ENCODE results near the gene STK33.

Gene STK33

GRCh38 chr11:8381871-8382396 is 212.1 kb downstream of the STK33 start:
- DNase-seq, result peak in 2 of 10 donors; percentile 52 to 55
- intact Hi-C loops (cut with DNase I), result no loop called here

GRCh38 chr11:8381343-8381742 is 212.7 kb downstream of the STK33 start:
- DNase-seq, result peak in 2 of 10 donors; percentile 66 to 71
- intact Hi-C loops (cut with DNase I), result no loop called here

- peak in 1 of 10 donors; percentile 63 for DNase-seq
These were observed 218.1 kb downstream of the STK33 start for GRCh38 chr11:8375932-8376331.

GRCh38 chr11:8375460-8375859 is 218.6 kb downstream of the STK33 start:
- no peak for DNase-seq
- intact Hi-C loops (cut with DNase I), result no loop called here

More at GRCh38 chr11:8375932-8376331, 218.1 kb downstream of the STK33 start:
- intact Hi-C loops (cut with DNase I), result no loop called here

- intact Hi-C loops (cut with DNase I), result no loop called here
- DNase-seq, result no peak
These were observed 219.3 kb downstream of the STK33 start for GRCh38 chr11:8374716-8375115.

- peak in 1 of 10 donors; percentile 59 for DNase-seq
- intact Hi-C loops (cut with DNase I), result no loop called here
These were observed 220.3 kb downstream of the STK33 start for GRCh38 chr11:8373519-8374432.

GRCh38 chr11:8372641-8373381 is 221.2 kb downstream of the STK33 start:
- intact Hi-C loops (cut with DNase I), result no loop called here
- peak in 2 of 10 donors; percentile 29 to 55 for DNase-seq

GRCh38 chr11:8371516-8371884 is 222.5 kb downstream of the STK33 start:
- intact Hi-C loops (cut with DNase I), result no loop called here
- no peak for DNase-seq

- intact Hi-C loops (cut with DNase I), result no loop called here
These were observed 223.1 kb downstream of the STK33 start for GRCh38 chr11:8370812-8371515.

GRCh38 chr11:8369592-8370205 is 224.3 kb downstream of the STK33 start:
- intact Hi-C loops (cut with DNase I), result no loop called here
- peak in 1 of 10 donors; percentile 54 for DNase-seq

More at GRCh38 chr11:8370812-8371515, 223.1 kb downstream of the STK33 start:
- peak in 2 of 10 donors; percentile 20 to 57 for DNase-seq

- peak in 1 of 10 donors; percentile 37 for DNase-seq
- intact Hi-C loops (cut with DNase I), result no loop called here
These were observed 225.3 kb downstream of the STK33 start for GRCh38 chr11:8368772-8369171.

GRCh38 chr11:8368194-8368593 is 225.8 kb downstream of the STK33 start:
- intact Hi-C loops (cut with DNase I), result no loop called here

GRCh38 chr11:8366316-8366715 is 227.7 kb downstream of the STK33 start:
- peak in 1 of 10 donors; percentile 66 for DNase-seq

More at GRCh38 chr11:8368194-8368593, 225.8 kb downstream of the STK33 start:
- peak in 1 of 10 donors; percentile 61 for DNase-seq

GRCh38 chr11:8365216-8365941 is 228.6 kb downstream of the STK33 start:
- peak in 1 of 10 donors; percentile 55 for DNase-seq
- intact Hi-C loops (cut with DNase I), result no loop called here

More at GRCh38 chr11:8366316-8366715, 227.7 kb downstream of the STK33 start:
- intact Hi-C loops (cut with DNase I), result no loop called here

- intact Hi-C loops (cut with DNase I), result no loop called here
- DNase-seq, result peak in 1 of 10 donors; percentile 46
These were observed 230.1 kb downstream of the STK33 start for GRCh38 chr11:8363921-8364320.

GRCh38 chr11:8362899-8363298 is 231.1 kb downstream of the STK33 start:
- peak in 1 of 10 donors; percentile 22 for DNase-seq
- intact Hi-C loops (cut with DNase I), result no loop called here

GRCh38 chr11:8362491-8362890 is 231.5 kb downstream of the STK33 start:
- intact Hi-C loops (cut with DNase I), result no loop called here
- DNase-seq, result peak in 1 of 10 donors; percentile 15

GRCh38 chr11:8361664-8362210 is 232.3 kb downstream of the STK33 start:
- intact Hi-C loops (cut with DNase I), result loop anchor here (2.0 kb wide), 1 partner anchor 73 kb away; no protein-coding TSS in a partner anchor

GRCh38 chr11:8361206-8361605 is 232.8 kb downstream of the STK33 start:
- DNase-seq, result peak in 1 of 10 donors; percentile 65
- intact Hi-C loops (cut with DNase I), result loop anchor here (2.0 kb wide), 1 partner anchor 72 kb away; no protein-coding TSS in a partner anchor

More at GRCh38 chr11:8361664-8362210, 232.3 kb downstream of the STK33 start:
- DNase-seq, result peak in 1 of 10 donors; percentile 67

All from posterior cingulate gyrus (tissue), 11 donors.